Natural killer cell (primary cell): Measurements from ENCODE around the gene ATG101. TPM values are rescaled to one million over a fixed set of nuclear protein-coding genes. Genes with fewer than 3 reads are reported as not detected.
A peak's percentile ranks its signal among the peaks of the same experiment; 100 is the strongest.

Experiments used
- ATAC-seq, 3 donors: fragments of 150-1000 bp in 2 of 3; fragments of 200-7000 bp in 1 of 3; cut with Tn5 transposase; 1 replicate in 1 of 3; 2 replicates in 2 of 3; pipeline ENCODE4 v1.10.0; 2021; ENCODE audit warnings: mild to moderate bottlenecking in 2 of 3, moderate library complexity in 2 of 3
- DNase-seq, 2 donors: peaks; one replicate each; pipeline versions ENCODE4 v3.0.0 to v3.0.0-alpha.2; 2013 to 2021; ENCODE audit warnings: mixed read lengths in 1 of 2
- H3K27ac ChIP-seq: one replicate; pipeline ENCODE4 v1.5.1; 2013; ENCODE audit warnings: mild to moderate bottlenecking, low read length
- H3K27me3 ChIP-seq: one replicate; pipeline ENCODE4 v1.6.1; 2013; ENCODE audit warnings: low read length; ENCODE audit not compliant: control insufficient read depth, insufficient read depth
- H3K36me3 ChIP-seq: one replicate; pipeline ENCODE4 v1.6.1; 2013; ENCODE audit warnings: low read length; ENCODE audit not compliant: control insufficient read depth, insufficient read depth
- H3K4me1 ChIP-seq: one replicate; pipeline ENCODE4 v1.6.1; 2013; ENCODE audit warnings: low read length; ENCODE audit not compliant: control insufficient read depth, insufficient read depth
- H3K4me3 ChIP-seq: one replicate; pipeline ENCODE4 v1.5.1; 2013; ENCODE audit warnings: low read length
- H3K9me3 ChIP-seq: one replicate; pipeline ENCODE4 v1.6.1; 2013; ENCODE audit warnings: low read length; ENCODE audit not compliant: control insufficient read depth, insufficient read depth
- H3K27ac Mint-ChIP-seq, 2 donors: one replicate each; pipeline ENCODE4 v1.8.0; 2022; ENCODE audit warnings: mild to moderate bottlenecking in 2 of 2, mixed read lengths in 2 of 2, moderate library complexity in 1 of 2
- H3K27me3 Mint-ChIP-seq, 2 donors: one replicate each; pipeline ENCODE4 v1.8.0; 2022; ENCODE audit warnings: low read depth in 2 of 2, mixed read lengths in 2 of 2
- H3K36me3 Mint-ChIP-seq: one replicate; pipeline ENCODE4 v1.8.0; 2022; ENCODE audit warnings: mixed read lengths
- H3K4me1 Mint-ChIP-seq, 2 donors: one replicate each; pipeline ENCODE4 v1.8.0; 2022; ENCODE audit warnings: mixed read lengths in 2 of 2
- H3K4me3 Mint-ChIP-seq: one replicate; pipeline ENCODE4 v1.8.0; 2022; ENCODE audit warnings: mild to moderate bottlenecking, moderate library complexity, mixed read lengths
- H3K9me3 Mint-ChIP-seq, 2 donors: one replicate each; pipeline ENCODE4 v1.8.0; 2022; ENCODE audit warnings: mixed read lengths in 2 of 2
- CTCF ChIP-seq: fragments of 200-600 bp; IDR thresholded peaks from one replicate; pipeline ENCODE4 v1.8.0; 2022; ENCODE audit warnings: antibody characterized with exemption
- WGBS: methylation state at CpG from one replicate; pipeline ENCODE4 v1.1.7; 2013; ENCODE audit warnings: missing lambda C conversion rate; ENCODE audit not compliant: insufficient coverage; 5-methylcytosine and 5-hydroxymethylcytosine counted together
- intact Hi-C: fragments of 100-400 bp; cut with micrococcal nuclease; formaldehyde crosslinking; loops from one replicate; pipeline ENCODE4 v1.14.2; 2022
- total RNA-seq, 4 donors: library from RNA; stranded (reverse); fragments of 120-200 nt in 1 of 4; gene quantifications; one replicate each; pipeline versions ENCODE4 v1.2.3 to v1.2.4, GENCODE V29; 2013 to 2022

Gene ATG101
- total RNA-seq, 3 donors from 2014 or later (not counting 1 experiment from before 2014, with no cell fraction given), result 18.6 to 32.8 (median 23.3) TPM

- no peak for DNase-seq
- peaks cover 24% of the 10 kb centered on the region for H3K4me1 ChIP-seq
- peaks cover 24 to 30% of the 10 kb centered on the region in 2 donors for H3K4me1 Mint-ChIP-seq
- no peaks in the 10 kb centered on the region for H3K36me3 Mint-ChIP-seq
- intact Hi-C loops, result no loop called here
- H3K36me3 ChIP-seq, result no peaks in the 10 kb centered on the region
- no peak for TF ChIP-seq CTCF
- no peaks in the 10 kb centered on the region for H3K27me3 ChIP-seq
- WGBS, result 81% methylated on average over 3 of the region's 3 CpGs
- no peak overlapping the region for H3K4me3 ChIP-seq
- no peak for ATAC-seq
- H3K27ac ChIP-seq, result no peak overlapping the region
- H3K4me3 Mint-ChIP-seq, result no peak overlapping the region
- peaks cover 0 to 13% of the 10 kb centered on the region in 2 donors for H3K27me3 Mint-ChIP-seq
- H3K27ac Mint-ChIP-seq, result no peak overlapping the region
- H3K9me3 Mint-ChIP-seq, result no peaks in the 10 kb centered on the region
- no peaks in the 10 kb centered on the region for H3K9me3 ChIP-seq
Measured at GRCh38 chr12:52067081-52067374, 2.8 kb upstream of the ATG101 start.

- H3K4me3 ChIP-seq, result peak overlapping the region; percentile 95
- H3K4me1 ChIP-seq, result peaks cover 34% of the 10 kb centered on the region
- no peaks in the 10 kb centered on the region for H3K27me3 ChIP-seq
- H3K9me3 Mint-ChIP-seq, result no peaks in the 10 kb centered on the region
- no peaks in the 10 kb centered on the region for H3K9me3 ChIP-seq
- H3K4me3 Mint-ChIP-seq, result peak overlapping the region; percentile 96
- intact Hi-C loops, result no loop called here
- WGBS, result 8% methylated on average over 37 of the region's 37 CpGs
- peaks cover 42 to 48% of the 10 kb centered on the region in 2 donors for H3K4me1 Mint-ChIP-seq
- ATAC-seq (peak in 2 of 3 donors; percentile 25 to 36), DNase-seq (no peak)
- peaks cover 0 to 11% of the 10 kb centered on the region in 2 donors for H3K27me3 Mint-ChIP-seq
- peak overlapping the region; percentile 95 to 98 for H3K27ac Mint-ChIP-seq
- peaks cover 9% of the 10 kb centered on the region for H3K36me3 Mint-ChIP-seq
- H3K27ac ChIP-seq, result peak overlapping the region; percentile 88
- H3K36me3 ChIP-seq, result peaks cover 22% of the 10 kb centered on the region
- TF ChIP-seq CTCF, result no peak
Measured at GRCh38 chr12:52070185-52070925, 577 bp downstream of the ATG101 start.

GRCh38 chr12:52073531-52074381 is 4.0 kb downstream of the ATG101 start:
- Histone ChIP-seq H3K4me3 (no peak overlapping the region), H3K36me3 (peaks cover 45% of the 10 kb centered on the region), H3K27me3 (no peaks in the 10 kb centered on the region), H3K9me3 (no peaks in the 10 kb centered on the region), H3K4me1 (peaks cover 33% of the 10 kb centered on the region), H3K27ac (no peak overlapping the region)
- DNase-seq (no peak), ATAC-seq (no peak)
- no peak for TF ChIP-seq CTCF
- intact Hi-C loops, result no loop called here
- 77% methylated on average over 23 of the region's 23 CpGs for WGBS
- H3K27me3 Mint-ChIP-seq, result no peaks in the 10 kb centered on the region
- H3K9me3 Mint-ChIP-seq, result no peaks in the 10 kb centered on the region
- peaks cover 16% of the 10 kb centered on the region for H3K36me3 Mint-ChIP-seq
- peaks cover 42 to 48% of the 10 kb centered on the region in 2 donors for H3K4me1 Mint-ChIP-seq
- peak overlapping the region; percentile 28 for H3K4me3 Mint-ChIP-seq
- peak overlapping the region in 1 of 2 donors; percentile 67 for H3K27ac Mint-ChIP-seq
